Natural killer cell treated with Interleukin-12 subunit alpha and Interleukin-12 subunit beta and Interleukin-15 and Interleukin-18, amount 100 ng/mL, for 72 hours (primary cell): ENCODE data around the gene RPLP1. TPM values are rescaled to one million over a fixed set of nuclear protein-coding genes. Genes with fewer than 3 reads are reported as not detected.

ENCODE experiments used
- ATAC-seq, 2 donors: fragments of 150-1000 bp; cut with Tn5 transposase in 1 of 2; sonication (Bioruptor Pico), chemical (Tn5 transposase) in 1 of 2; 2 replicates each; pipeline ENCODE4 v1.10.0; 2021
- DNase-seq: peaks from one replicate; pipeline ENCODE4 v3.0.0; 2022; ENCODE audit warnings: low spot score
- H3K27ac Mint-ChIP-seq, 2 donors: 1 replicate in 1 of 2; 2 replicates in 1 of 2; pipeline ENCODE4 v1.8.0; 2022; ENCODE audit warnings: mixed read lengths in 2 of 2, mild to moderate bottlenecking in 1 of 2, moderate library complexity in 1 of 2
- H3K27me3 Mint-ChIP-seq, 2 donors: 1 replicate in 1 of 2; 2 replicates in 1 of 2; pipeline ENCODE4 v1.8.0; 2022; ENCODE audit warnings: mixed read lengths in 2 of 2
- H3K36me3 Mint-ChIP-seq: one replicate; pipeline ENCODE4 v1.8.0; 2022; ENCODE audit warnings: mixed read lengths
- H3K4me1 Mint-ChIP-seq, 2 donors: 1 replicate in 1 of 2; 2 replicates in 1 of 2; pipeline ENCODE4 v1.8.0; 2022; ENCODE audit warnings: low read depth in 2 of 2, mixed read lengths in 2 of 2, mild to moderate bottlenecking in 1 of 2
- H3K4me3 Mint-ChIP-seq: one replicate; pipeline ENCODE4 v1.8.0; 2022; ENCODE audit warnings: mixed read lengths
- H3K9me3 Mint-ChIP-seq: 2 replicates; pipeline ENCODE4 v1.8.0; 2022; ENCODE audit warnings: mixed read lengths
- total RNA-seq, 2 donors: library from RNA; stranded (reverse); gene quantifications; one replicate each; pipeline ENCODE4 v1.2.3, GENCODE V29; 2022

Gene RPLP1
- total RNA-seq, 2 donors from 2014 or later: 1,083 to 1,971 TPM

DNA sequence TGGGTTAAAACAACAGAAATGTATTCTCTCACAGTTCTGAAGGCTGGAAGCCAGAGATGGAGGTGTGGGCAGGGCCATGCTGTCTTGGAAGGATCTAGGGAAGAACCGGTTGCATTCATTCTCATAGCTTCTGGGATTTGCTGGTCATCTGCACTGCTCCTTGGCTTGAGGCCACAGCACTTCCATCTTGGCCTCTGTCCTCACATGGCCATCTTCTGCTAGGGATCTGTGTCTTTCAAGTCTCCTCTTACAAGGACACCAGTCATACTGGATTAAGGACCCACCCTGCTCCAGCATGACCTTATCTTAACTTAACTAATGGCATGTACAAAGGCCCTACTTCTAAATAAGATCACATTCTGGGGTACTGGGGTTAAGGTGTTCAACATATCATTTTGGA lies 47.7 kb downstream of the RPLP1 start:
- Mint-ChIP-seq H3K9me3 (no peaks in the 10 kb centered on the region), H3K4me3 (peak overlapping the region; percentile 39), H3K36me3 (no peaks in the 10 kb centered on the region), H3K27me3 (no peaks in the 10 kb centered on the region), H3K4me1 (peaks cover 54 to 57% of the 10 kb centered on the region in 2 donors), H3K27ac (peak overlapping the region in 1 of 2 donors; percentile 55)
- ATAC-seq (no peak), DNase-seq (no peak)

DNA sequence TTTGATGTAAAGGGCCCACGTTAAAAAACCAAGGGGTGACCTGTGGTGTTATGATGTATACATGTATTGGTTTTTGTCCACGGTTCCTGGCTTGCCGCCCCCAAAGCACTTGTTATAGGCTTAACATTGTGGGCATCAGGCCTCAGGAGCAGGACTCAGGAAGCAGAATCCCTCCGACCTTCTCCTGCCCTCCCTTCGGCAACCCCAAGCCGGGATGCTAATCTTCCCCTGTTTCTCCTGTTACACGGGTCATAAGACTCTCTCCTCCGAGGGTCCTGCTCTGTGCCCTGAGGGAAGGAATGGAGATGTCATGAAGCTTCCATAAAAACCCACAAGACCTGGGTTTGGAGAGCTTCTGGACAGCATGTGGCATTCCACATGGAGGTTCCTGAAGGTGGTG lies 48.8 kb downstream of the RPLP1 start:
- no peak for ATAC-seq
- Mint-ChIP-seq H3K36me3 (no peaks in the 10 kb centered on the region), H3K27me3 (no peaks in the 10 kb centered on the region)

DNA sequence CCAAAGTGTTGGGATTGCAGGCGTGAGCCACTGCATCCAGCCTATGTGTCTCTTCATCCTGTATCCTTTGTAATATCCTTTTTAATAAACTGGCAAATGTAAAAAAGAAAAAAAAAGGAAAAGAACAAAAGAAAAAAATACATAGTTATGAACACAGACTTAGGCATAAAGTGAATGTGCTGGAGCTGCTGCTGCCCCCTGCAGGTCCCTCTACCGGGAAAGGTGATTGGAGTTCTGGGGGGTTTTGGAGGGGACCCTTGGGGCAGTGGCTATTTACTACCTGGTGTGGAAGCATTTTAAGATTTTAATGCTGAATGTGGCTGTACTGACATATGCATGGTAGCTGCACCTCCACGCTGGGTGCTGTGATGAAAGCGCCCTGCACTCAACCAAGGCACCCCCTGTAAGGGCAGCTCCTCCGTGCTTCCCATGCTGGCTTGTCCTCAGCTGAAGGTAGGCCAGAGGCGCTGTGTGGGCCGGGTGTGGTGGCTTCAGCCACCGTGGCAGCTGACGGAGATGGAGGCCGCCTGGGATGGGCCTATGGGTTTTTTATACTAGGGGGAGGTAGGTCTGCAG lies 49.9 kb downstream of the RPLP1 start:
- Mint-ChIP-seq H3K27ac (peak overlapping the region in 1 of 2 donors; percentile 8), H3K9me3 (no peaks in the 10 kb centered on the region), H3K36me3 (no peaks in the 10 kb centered on the region), H3K4me1 (peaks cover 35 to 44% of the 10 kb centered on the region in 2 donors), H3K27me3 (no peaks in the 10 kb centered on the region), H3K4me3 (no peak overlapping the region)
- ATAC-seq (no peak), DNase-seq (no peak)

More for the DNA sequence above, 48.8 kb downstream of the RPLP1 start:
- H3K4me1 Mint-ChIP-seq: peaks cover 46 to 55% of the 10 kb centered on the region in 2 donors
- no peaks in the 10 kb centered on the region for H3K9me3 Mint-ChIP-seq
- no peak overlapping the region for H3K27ac Mint-ChIP-seq
- no peak overlapping the region for H3K4me3 Mint-ChIP-seq
- DNase-seq: no peak

DNA sequence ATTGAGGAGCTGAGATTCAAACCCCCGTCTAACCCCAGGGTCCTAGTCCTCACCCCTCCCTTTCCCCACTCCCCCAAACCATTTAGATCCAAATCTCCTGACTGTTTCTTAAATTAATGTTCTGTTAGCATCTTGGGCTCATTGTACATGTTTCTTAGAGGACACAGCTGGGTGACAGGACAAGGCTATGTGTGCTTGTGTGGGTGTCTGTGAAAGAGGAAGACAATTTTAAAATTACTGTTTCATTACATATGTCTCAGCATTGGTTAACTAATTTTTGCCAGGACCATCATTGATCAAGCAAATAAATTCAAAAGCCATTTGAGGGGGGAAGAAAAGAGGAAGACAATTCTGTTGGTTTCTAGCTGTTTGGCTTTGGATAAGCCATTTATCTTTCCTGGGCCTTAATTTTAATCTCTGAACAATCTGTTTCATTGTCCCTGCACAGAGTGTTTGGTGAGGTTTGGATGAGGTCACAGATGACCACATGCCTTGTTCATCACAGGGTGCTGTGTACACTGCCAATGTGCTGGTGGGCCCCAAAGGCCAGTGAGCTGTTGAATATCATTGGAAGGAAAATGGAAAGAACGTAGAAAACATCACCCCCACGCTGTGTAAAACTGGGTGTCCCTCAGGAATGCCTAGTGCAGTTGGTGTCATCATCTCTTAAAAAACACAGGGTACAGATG lies 51.9 kb downstream of the RPLP1 start:
- Mint-ChIP-seq H3K4me3 (no peak overlapping the region), H3K9me3 (no peaks in the 10 kb centered on the region), H3K27ac (no peak overlapping the region), H3K36me3 (no peaks in the 10 kb centered on the region), H3K27me3 (no peaks in the 10 kb centered on the region), H3K4me1 (peaks cover 33 to 43% of the 10 kb centered on the region in 2 donors)
- no peak for ATAC-seq
- DNase-seq: no peak

Other genes with a start within 250 kb of the RPLP1 start
- gene PAQR5, start 153.9 kb upstream of the RPLP1 start, total RNA-seq: not detected
- 10 to 100 TPM; 23.4 to 40.4 TPM for gene KIF23, start 38.5 kb upstream of the RPLP1 start, total RNA-seq